GM10248 (cell line): ENCODE measurements around the gene EEFSEC.

Experiments used
- CTCF ChIA-PET: fragments of 300-600 bp; sonication (Branson Sonifier 250); formaldehyde crosslinking; extraction: SDS; loops from one replicate; lab custom pipeline; 2021; ENCODE audit warnings: antibody characterized with exemption; lab: Yijun Ruan, JAX
- POLR2A ChIA-PET: fragments of 350-650 bp; sonication (Branson Sonifier 250); formaldehyde crosslinking; extraction: SDS; loops from one replicate; lab custom pipeline; 2020; ENCODE audit warnings: antibody characterized with exemption; lab: Yijun Ruan, JAX
- DNase-seq: peaks from one replicate; pipeline ENCODE4 v3.0.0; 2012; ENCODE audit errors: extremely low spot score
- TF ChIP-seq, protein P1 (sequence below): IDR thresholded peaks from 2 replicates; pipeline ENCODE4 v1.5.1; 2012; ENCODE audit warnings: mild to moderate bottlenecking, low read depth; ENCODE audit errors: extremely low read depth, missing control alignments, control extremely low read depth

The EEFSEC gene

DNA sequence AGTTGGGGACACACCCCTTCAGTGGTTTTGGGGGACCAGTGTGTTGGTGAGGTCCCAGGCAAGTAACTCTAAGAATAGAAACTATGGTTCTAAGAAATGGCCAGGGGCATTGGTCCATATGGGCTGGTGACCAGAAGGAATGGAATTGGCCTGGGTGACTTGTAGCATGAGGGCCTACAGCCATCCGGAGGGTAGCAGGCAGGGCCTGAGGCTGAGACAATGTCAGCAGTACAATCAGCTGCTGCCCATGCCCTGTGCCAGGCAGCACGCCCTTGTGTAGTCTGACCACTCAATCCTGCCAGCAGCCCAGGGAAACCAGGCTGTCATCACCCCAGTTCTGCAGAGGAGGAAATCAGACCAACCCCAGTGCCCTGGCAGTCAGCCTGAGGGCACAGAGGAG, 212.9 kb downstream of the EEFSEC start:
- DNase-seq: no peak
- POLR2A ChIA-PET: no interaction called here
- CTCF ChIA-PET: interaction anchor here (1.3 kb wide), 1 partner anchor 60 kb away, joined by 3 read pairs; no protein-coding TSS in a partner anchor
- TF ChIP-seq, protein P1, sequence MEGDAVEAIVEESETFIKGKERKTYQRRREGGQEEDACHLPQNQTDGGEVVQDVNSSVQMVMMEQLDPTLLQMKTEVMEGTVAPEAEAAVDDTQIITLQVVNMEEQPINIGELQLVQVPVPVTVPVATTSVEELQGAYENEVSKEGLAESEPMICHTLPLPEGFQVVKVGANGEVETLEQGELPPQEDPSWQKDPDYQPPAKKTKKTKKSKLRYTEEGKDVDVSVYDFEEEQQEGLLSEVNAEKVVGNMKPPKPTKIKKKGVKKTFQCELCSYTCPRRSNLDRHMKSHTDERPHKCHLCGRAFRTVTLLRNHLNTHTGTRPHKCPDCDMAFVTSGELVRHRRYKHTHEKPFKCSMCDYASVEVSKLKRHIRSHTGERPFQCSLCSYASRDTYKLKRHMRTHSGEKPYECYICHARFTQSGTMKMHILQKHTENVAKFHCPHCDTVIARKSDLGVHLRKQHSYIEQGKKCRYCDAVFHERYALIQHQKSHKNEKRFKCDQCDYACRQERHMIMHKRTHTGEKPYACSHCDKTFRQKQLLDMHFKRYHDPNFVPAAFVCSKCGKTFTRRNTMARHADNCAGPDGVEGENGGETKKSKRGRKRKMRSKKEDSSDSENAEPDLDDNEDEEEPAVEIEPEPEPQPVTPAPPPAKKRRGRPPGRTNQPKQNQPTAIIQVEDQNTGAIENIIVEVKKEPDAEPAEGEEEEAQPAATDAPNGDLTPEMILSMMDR: no peak

DNA sequence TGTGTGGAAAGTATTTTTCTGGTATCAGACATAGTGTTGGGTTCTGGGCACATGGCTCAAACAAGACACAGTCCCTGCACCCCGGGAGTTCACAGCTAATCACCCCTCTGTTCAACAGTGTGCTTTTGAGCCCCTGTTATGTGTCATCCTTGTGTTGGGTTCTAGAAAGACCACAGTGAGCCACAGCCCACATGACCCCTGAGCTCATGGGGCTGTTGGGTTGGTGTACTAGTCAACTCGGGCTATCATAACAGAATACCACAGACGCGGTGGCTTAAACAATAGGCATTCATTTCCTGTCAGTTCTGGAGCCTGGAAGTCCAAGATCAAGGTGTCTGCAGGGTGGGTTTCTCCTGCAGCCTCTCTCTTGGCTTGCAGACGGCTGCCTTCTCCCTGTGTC, 213.4 kb downstream of the EEFSEC start:
- POLR2A ChIA-PET: no interaction called here
- no peak for DNase-seq
- CTCF ChIA-PET: interaction anchor here (1.3 kb wide), 1 partner anchor 59 kb away, joined by 3 read pairs; no protein-coding TSS in a partner anchor
- TF ChIP-seq, protein P1: no peak

DNA sequence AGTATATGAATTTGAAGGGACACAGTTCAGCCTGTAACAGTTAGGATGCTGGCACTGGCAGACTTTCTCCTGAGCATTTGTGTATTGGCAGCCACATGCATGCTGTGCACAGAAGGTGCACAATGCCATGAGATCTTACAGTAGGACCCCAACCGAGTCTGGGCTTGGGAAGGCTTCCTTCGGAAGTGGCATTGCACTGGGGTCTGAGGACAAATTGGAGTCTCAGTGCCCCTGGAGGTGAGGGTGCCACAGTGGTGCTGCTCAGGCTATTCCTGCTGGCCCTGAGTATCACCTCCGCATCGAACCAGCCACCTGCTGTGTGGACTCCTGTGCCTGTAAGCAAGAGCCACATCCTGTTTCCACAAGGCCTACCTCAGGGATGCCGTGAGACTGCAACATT, 213.9 kb downstream of the EEFSEC start:
- CTCF ChIA-PET: no interaction called here
- TF ChIP-seq, protein P1: no peak
- POLR2A ChIA-PET: no interaction called here
- no peak for DNase-seq

DNA sequence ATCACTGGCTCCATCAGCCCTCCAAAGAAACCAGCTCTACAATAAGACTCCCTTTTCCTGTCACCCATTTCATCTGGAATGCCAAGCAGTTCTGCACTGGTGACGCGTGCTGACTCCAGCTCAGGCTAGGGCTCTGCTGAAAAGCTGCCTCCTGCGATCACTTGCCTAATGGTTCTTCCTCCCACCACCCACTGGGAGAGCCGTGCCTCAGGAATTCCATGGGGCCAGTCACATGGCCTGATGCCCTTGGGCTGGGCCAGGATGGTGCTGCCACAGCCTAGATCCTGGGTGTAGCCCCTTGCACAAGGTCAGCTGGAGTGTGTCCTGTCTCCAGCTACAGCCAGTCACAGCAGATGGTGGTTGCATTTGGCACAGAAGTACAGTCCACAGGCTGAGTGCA, 214.5 kb downstream of the EEFSEC start:
- POLR2A ChIA-PET: no interaction called here
- TF ChIP-seq, protein P1: no peak
- DNase-seq: no peak
- CTCF ChIA-PET: interaction anchor here (1.6 kb wide), 1 partner anchor 142 kb away, joined by 5 read pairs; no protein-coding TSS in a partner anchor

DNA sequence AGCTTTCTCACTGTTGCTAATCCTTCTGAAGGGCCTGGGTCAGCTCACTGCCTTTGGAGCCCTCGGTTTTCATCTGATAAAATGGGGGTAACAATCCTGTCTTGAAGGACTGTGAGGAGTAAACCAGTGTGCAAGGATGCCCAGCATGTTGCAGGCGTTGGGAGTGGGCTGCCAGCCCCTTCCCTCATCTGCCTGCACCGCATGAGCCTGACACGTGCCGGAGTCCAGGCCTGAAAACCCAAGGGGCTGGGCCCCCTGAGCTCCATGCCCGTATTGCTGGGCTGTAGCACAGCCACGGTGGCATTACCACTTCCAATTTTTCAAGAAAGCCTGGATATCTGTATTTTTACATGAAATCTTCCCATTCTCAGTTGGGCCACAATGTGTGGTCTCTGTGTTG, 215.3 kb downstream of the EEFSEC start:
- CTCF ChIA-PET: interaction anchor here (1.6 kb wide), 1 partner anchor 142 kb away, joined by 5 read pairs; no protein-coding TSS in a partner anchor
- TF ChIP-seq, protein P1: no peak
- no peak for DNase-seq
- POLR2A ChIA-PET: interaction anchor here (0.7 kb wide), 1 partner anchor 14 kb away, joined by 3 read pairs; no protein-coding TSS in a partner anchor

DNA sequence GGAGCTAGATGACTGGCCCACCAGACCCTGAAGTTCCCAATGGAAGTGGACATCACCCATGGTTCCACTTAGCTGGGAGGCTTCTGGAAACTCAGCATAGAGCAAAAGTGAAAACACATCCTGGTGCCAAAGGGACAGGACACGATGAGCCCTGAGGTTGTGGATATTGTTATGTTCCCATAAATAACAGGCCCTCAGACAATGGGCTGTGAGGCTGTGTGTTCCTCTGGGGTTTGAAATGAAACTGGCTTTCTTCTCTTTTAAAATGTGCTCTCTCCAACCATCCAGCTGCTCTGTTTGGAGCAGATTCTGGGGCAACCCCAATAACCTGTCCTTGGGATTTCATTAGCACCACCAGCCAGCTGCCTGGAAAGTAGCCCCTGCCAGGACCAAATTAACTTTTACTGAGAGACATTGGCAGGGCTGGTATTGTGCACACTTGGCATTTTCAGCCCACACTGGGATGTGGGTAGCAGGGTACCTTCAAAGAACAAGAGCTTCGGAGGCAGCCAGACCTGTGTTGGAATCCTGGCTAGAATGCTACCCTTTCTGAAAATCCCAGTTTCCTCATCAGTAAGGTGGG, 215.9 kb downstream of the EEFSEC start:
- no peak for DNase-seq
- TF ChIP-seq, protein P1: no peak
- POLR2A ChIA-PET: no interaction called here
- CTCF ChIA-PET: interaction anchor here (1.2 to 1.6 kb wide), 2 partner anchors 24 to 143 kb away, joined by 3 to 5 read pairs; no protein-coding TSS in a partner anchor
